Measurements from ENCODE around the gene CORO2A. TPM values are rescaled to one million over a fixed set of nuclear protein-coding genes. Genes with fewer than 3 reads are reported as not detected.

Gene CORO2A
- total and polyA plus RNA-seq, 2 of the 4 experiments (the other 2 are of a cell fraction): 1.9 to 2.2 TPM

DNA sequence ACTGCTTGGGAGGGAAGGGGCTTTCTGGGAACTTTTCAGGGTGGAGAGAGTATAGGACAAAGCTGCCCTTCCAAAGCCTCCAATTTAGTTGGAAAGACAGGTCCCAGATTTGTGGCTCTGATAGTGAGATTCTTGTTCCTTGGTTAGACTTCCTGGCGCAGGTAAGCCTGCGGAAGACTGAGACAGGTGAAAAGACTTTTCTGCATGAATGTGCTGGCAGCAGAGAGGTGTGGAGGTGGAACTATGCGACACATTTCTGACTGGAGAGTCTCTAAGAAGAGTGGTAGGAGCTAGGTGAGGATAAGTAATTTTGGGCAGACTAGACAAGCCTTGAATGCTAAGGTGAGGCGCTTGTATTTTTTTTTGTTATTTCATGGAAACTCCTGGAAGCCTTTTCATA, 106.0 kb downstream of the CORO2A start:
- no peak overlapping the region for H2AK5ac ChIP-seq (ENCODE audit: low read depth, low read length)
- H2BK15ac ChIP-seq (ENCODE audit: low read depth, low read length): no peak overlapping the region
- 0 out of 2 replicates have a peak, but pooled peaks cover 5% of the 10 kb centered on the region for H4K20me1 ChIP-seq (ENCODE audit: insufficient read depth, low read length)
- ATAC-seq (ENCODE audit: low read depth): no peak
- no peak overlapping the region for H3K56ac ChIP-seq (ENCODE audit: extremely low read depth, insufficient read depth, low read length)
- no peak overlapping the region for H3K27ac ChIP-seq (ENCODE audit: insufficient read depth, low read length)
- no peak overlapping the region for H2BK5ac ChIP-seq (ENCODE audit: low read depth, low read length, poor library complexity, severe bottlenecking)
- no peak overlapping the region for H4K5ac ChIP-seq (ENCODE audit: low read depth, low read length)
- H3K4ac ChIP-seq (ENCODE audit: low read depth, low read length): no peak overlapping the region
- no peak for DNase-seq
- dilution Hi-C loops (cut with HindIII; ENCODE audit: low sequenced_read_pairs, unreplicated experiment): no loop called here
- no peak overlapping the region for H2AFZ ChIP-seq (replicated peaks; ENCODE audit: low read length, poor library complexity)
- no peak overlapping the region for H2BK20ac ChIP-seq (ENCODE audit: low read depth, low read length)
- H3K9me1 ChIP-seq (ENCODE audit: insufficient read depth, low read length): 0 out of 2 replicates have a peak, but pooled peaks cover 2% of the 10 kb centered on the region
- no TSS peak for BruUV-seq (replicated peaks)
- H3K4me2 ChIP-seq (ENCODE audit: low read depth, low read length): no peak overlapping the region
- H3K9ac ChIP-seq (ENCODE audit: low read depth, low read length): no peak overlapping the region
- no peak overlapping the region for H3K14ac ChIP-seq (replicated peaks; ENCODE audit: low read depth, low read length)
- H2BK120ac ChIP-seq (ENCODE audit: low read depth, low read length): no peak overlapping the region
- peaks cover 8% of the 10 kb centered on the region for H3K4me1 ChIP-seq (ENCODE audit: control insufficient read depth, insufficient read depth, low read length)
- H3K9me3 ChIP-seq (ENCODE audit: control insufficient read depth, insufficient read depth, low read length): no peaks in the 10 kb centered on the region
- intact Hi-C loops (cut with micrococcal nuclease): no loop called here
- TF ChIP-seq MXI1 (IDR thresholded peaks at IDR 0.05; ENCODE audit: borderline replicate concordance, low read depth, low read length) (no peak), MAFK (IDR thresholded peaks at IDR 0.05; ENCODE audit: low read depth, low read length) (no peak), FOS (IDR thresholded peaks at IDR 0.05; ENCODE audit: low read depth, low read length) (no peak), RFX5 (IDR thresholded peaks at IDR 0.05; ENCODE audit: low read depth, low read length) (no peak), RCOR1 (IDR thresholded peaks at IDR 0.05; ENCODE audit: insufficient replicate concordance, low read length) (no peak), BHLHE40 (IDR thresholded peaks at IDR 0.05; ENCODE audit: low read depth, low read length) (no peak), MAZ (IDR thresholded peaks at IDR 0.05; ENCODE audit: borderline replicate concordance, low read depth, low read length) (no peak), NFE2L2 (IDR thresholded peaks at IDR 0.05; ENCODE audit: low read depth, low read length) (no peak), CEBPB (IDR thresholded peaks at IDR 0.05; ENCODE audit: low read depth, low read length) (no peak), POLR2A (IDR thresholded peaks at IDR 0.05; ENCODE audit: low read depth, low read length) (no peak), SMC3 (IDR thresholded peaks at IDR 0.05; ENCODE audit: low read depth, low read length) (no peak)
- TF ChIP-seq, protein P1, sequence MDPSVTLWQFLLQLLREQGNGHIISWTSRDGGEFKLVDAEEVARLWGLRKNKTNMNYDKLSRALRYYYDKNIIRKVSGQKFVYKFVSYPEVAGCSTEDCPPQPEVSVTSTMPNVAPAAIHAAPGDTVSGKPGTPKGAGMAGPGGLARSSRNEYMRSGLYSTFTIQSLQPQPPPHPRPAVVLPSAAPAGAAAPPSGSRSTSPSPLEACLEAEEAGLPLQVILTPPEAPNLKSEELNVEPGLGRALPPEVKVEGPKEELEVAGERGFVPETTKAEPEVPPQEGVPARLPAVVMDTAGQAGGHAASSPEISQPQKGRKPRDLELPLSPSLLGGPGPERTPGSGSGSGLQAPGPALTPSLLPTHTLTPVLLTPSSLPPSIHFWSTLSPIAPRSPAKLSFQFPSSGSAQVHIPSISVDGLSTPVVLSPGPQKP (IDR thresholded peaks at IDR 0.05; ENCODE audit: borderline replicate concordance, low read depth, low read length): no peak
- TF ChIP-seq, protein P2, sequence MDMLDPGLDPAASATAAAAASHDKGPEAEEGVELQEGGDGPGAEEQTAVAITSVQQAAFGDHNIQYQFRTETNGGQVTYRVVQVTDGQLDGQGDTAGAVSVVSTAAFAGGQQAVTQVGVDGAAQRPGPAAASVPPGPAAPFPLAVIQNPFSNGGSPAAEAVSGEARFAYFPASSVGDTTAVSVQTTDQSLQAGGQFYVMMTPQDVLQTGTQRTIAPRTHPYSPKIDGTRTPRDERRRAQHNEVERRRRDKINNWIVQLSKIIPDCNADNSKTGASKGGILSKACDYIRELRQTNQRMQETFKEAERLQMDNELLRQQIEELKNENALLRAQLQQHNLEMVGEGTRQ (IDR thresholded peaks at IDR 0.05; ENCODE audit: low read depth, low read length): no peak
- peaks cover 7 to 8% of the 10 kb centered on the region in 2 experiments; a peak in 3 of 4 replicates for H3K79me1 ChIP-seq (ENCODE audit: low read depth in 1 of 2, low read length in 2 of 2)
- H3K18ac ChIP-seq (ENCODE audit: low read depth, low read length): no peak overlapping the region
- H2AK9ac ChIP-seq (replicated peaks; ENCODE audit: low read depth, low read length, poor library complexity): no peak overlapping the region
- peaks cover 11% of the 10 kb centered on the region for H3K36me3 ChIP-seq (ENCODE audit: control insufficient read depth, insufficient read depth, low read length)
- no peak overlapping the region for H3K4me3 ChIP-seq (ENCODE audit: insufficient read depth, low read depth, low read length)
- no peak overlapping the region for H4K8ac ChIP-seq (ENCODE audit: low read depth in 2 of 2, low read length in 2 of 2)
- no peak overlapping the region for H4K91ac ChIP-seq (ENCODE audit: insufficient read depth, low read depth, low read length)
- no peak overlapping the region for H3K23ac ChIP-seq (ENCODE audit: low read depth, low read length)
- 93% methylated on average over 2 of the region's 4 CpGs; no CpG with 5 or more reads in 1 of the 2 experiments for WGBS, 2 experiments (ENCODE audit: extremely low coverage in 2 of 2, insufficient read length in 1 of 2)
- H3K27me3 ChIP-seq (ENCODE audit: control insufficient read depth, insufficient read depth, low read length): no peaks in the 10 kb centered on the region
- CTCF ChIA-PET: no interaction called here
- POLR2A ChIA-PET (ENCODE audit: unreplicated experiment): no interaction called here
- in situ Hi-C loops (cut with MboI; ENCODE audit: low sequenced_read_pairs): no loop called here

Data from IMR-90 (cell line).